ENCODE data around the gene PAOX. TPM values are rescaled to one million over a fixed set of nuclear protein-coding genes. Genes with fewer than 3 reads are reported as not detected.

PAOX gene
- total and polyA plus RNA-seq, 2 of the 4 experiments (the other 2 are of a cell fraction), result 3.8 to 4.5 TPM

- no peak overlapping the region for H3K4ac ChIP-seq (ENCODE audit: low read depth, low read length)
- H2AFZ ChIP-seq (replicated peaks; ENCODE audit: low read length, poor library complexity), result no peak overlapping the region
- peaks cover 4% of the 10 kb centered on the region; the same call in 1 of the 2 replicates for H3K4me1 ChIP-seq (ENCODE audit: control insufficient read depth, insufficient read depth, low read length)
- H3K79me1 ChIP-seq (ENCODE audit: low read depth in 1 of 2, low read length in 2 of 2), result peaks cover 26 to 52% of the 10 kb centered on the region in 2 experiments
- dilution Hi-C loops (cut with HindIII; ENCODE audit: low sequenced_read_pairs, unreplicated experiment), result no loop called here
- in situ Hi-C loops (cut with MboI; ENCODE audit: low sequenced_read_pairs), result no loop called here
- no peaks in the 10 kb centered on the region for H3K27me3 ChIP-seq (ENCODE audit: control insufficient read depth, insufficient read depth, low read length)
- peaks cover 51% of the 10 kb centered on the region for H3K36me3 ChIP-seq (ENCODE audit: control insufficient read depth, insufficient read depth, low read length)
- no peak overlapping the region for H2BK120ac ChIP-seq (ENCODE audit: low read depth, low read length)
- 96% methylated on average over 9 of the region's 12 CpGs; no CpG with 5 or more reads in 1 of the 2 experiments for WGBS, 2 experiments (ENCODE audit: extremely low coverage in 2 of 2, insufficient read length in 1 of 2)
- no peak overlapping the region for H3K27ac ChIP-seq (ENCODE audit: insufficient read depth, low read length)
- H3K56ac ChIP-seq (ENCODE audit: extremely low read depth, insufficient read depth, low read length), result no peak overlapping the region
- no peak for TF ChIP-seq ELK1 (IDR thresholded peaks at IDR 0.05; ENCODE audit: borderline replicate concordance, low read depth, low read length)
- POLR2A ChIA-PET (ENCODE audit: unreplicated experiment), result no interaction called here
- H4K5ac ChIP-seq (ENCODE audit: low read depth, low read length), result no peak overlapping the region
- BruUV-seq (replicated peaks), result no TSS peak
- CTCF ChIA-PET, result no interaction called here
- peaks cover 8% of the 10 kb centered on the region; the same call in 1 of the 2 replicates for H4K20me1 ChIP-seq (ENCODE audit: insufficient read depth, low read length)
- H3K9me1 ChIP-seq (ENCODE audit: insufficient read depth, low read length), result peaks cover 6% of the 10 kb centered on the region; the same call in 1 of the 2 replicates
- H2BK20ac ChIP-seq (ENCODE audit: low read depth, low read length), result no peak overlapping the region
- no peak overlapping the region for H3K4me2 ChIP-seq (ENCODE audit: low read depth, low read length)
- no peak overlapping the region for H3K14ac ChIP-seq (replicated peaks; ENCODE audit: low read depth, low read length)
- H4K91ac ChIP-seq (ENCODE audit: insufficient read depth, low read depth, low read length), result no peak overlapping the region
- H4K8ac ChIP-seq (ENCODE audit: low read depth in 2 of 2, low read length in 2 of 2), result no peak overlapping the region
- intact Hi-C loops (cut with micrococcal nuclease), result no loop called here
- no peak overlapping the region for H3K18ac ChIP-seq (ENCODE audit: low read depth, low read length)
- no peak overlapping the region for H2AK5ac ChIP-seq (ENCODE audit: low read depth, low read length)
- H2BK5ac ChIP-seq (ENCODE audit: low read depth, low read length, poor library complexity, severe bottlenecking), result no peak overlapping the region
- DNase-seq (no peak), ATAC-seq (ENCODE audit: low read depth) (no peak)
- no peak overlapping the region for H2AK9ac ChIP-seq (replicated peaks; ENCODE audit: low read depth, low read length, poor library complexity)
- no peak overlapping the region for H2BK15ac ChIP-seq (ENCODE audit: low read depth, low read length)
- H3K9me3 ChIP-seq (ENCODE audit: control insufficient read depth, insufficient read depth, low read length), result no peaks in the 10 kb centered on the region
- no peak overlapping the region for H3K23ac ChIP-seq (ENCODE audit: low read depth, low read length)
- H3K4me3 ChIP-seq (ENCODE audit: insufficient read depth, low read depth, low read length), result no peak overlapping the region
- no peak overlapping the region for H3K9ac ChIP-seq (ENCODE audit: low read depth, low read length)
Observed at GRCh38 chr10:133401500-133401899, 22.4 kb downstream of the PAOX start.
